Brain microvascular endothelial cell (primary cell): Measurements from ENCODE around the gene PTPRD.

Experiments
- DNase-seq: peaks from one replicate; pipeline ENCODE4 v3.0.0-alpha.2; 2020
- H3K27ac ChIP-seq: fragments of 250-450 bp; sonication (Bioruptor Pico); 2 replicates; pipeline ENCODE4 v1.5.1; 2020; ENCODE audit warnings: mild to moderate bottlenecking, moderate library complexity
- H3K27me3 ChIP-seq: fragments of 250-450 bp; sonication (Bioruptor Pico); replicated peaks from 2 replicates; pipeline ENCODE4 v1.5.1; 2020; ENCODE audit warnings: mild to moderate bottlenecking
- H3K36me3 ChIP-seq: fragments of 250-450 bp; sonication (Bioruptor Pico); replicated peaks from 2 replicates; pipeline ENCODE4 v1.5.1; 2020; ENCODE audit warnings: mild to moderate bottlenecking
- H3K4me3 ChIP-seq: 2 replicates; pipeline ENCODE4 v1.5.1; 2011; ENCODE audit warnings: low read depth, mild to moderate bottlenecking, control low read depth, low read length, moderate library complexity
- CTCF ChIP-seq: IDR thresholded peaks from 2 replicates; pipeline ENCODE4 v1.5.1; 2011; ENCODE audit warnings: low read depth, mild to moderate bottlenecking, moderate library complexity, low read length, control low read depth, inconsistent platforms; ENCODE audit errors: missing control alignments
- in situ Hi-C: cut with HindIII; loops from 2 replicates; pipeline ENCODE4 v1.10.0; 2017; ENCODE audit warnings: low sequenced_read_pairs, low pct_ligation_motif_present

Gene PTPRD

GRCh38 chr9:8633784-8634183 lies 1979.0 kb downstream of the PTPRD start:
- Histone ChIP-seq H3K27me3 (no peaks in the 10 kb centered on the region), H3K36me3 (no peaks in the 10 kb centered on the region), H3K4me3 (no peak overlapping the region), H3K27ac (no peak overlapping the region)
- no peak for TF ChIP-seq CTCF
- in situ Hi-C loops: no loop called here
- DNase-seq: no peak

- no peak overlapping the region for H3K27ac ChIP-seq
- in situ Hi-C loops: no loop called here
- no peak for DNase-seq
- no peaks in the 10 kb centered on the region for H3K36me3 ChIP-seq
- no peaks in the 10 kb centered on the region for H3K27me3 ChIP-seq
- no peak overlapping the region for H3K4me3 ChIP-seq
- no peak for TF ChIP-seq CTCF
Observed at GRCh38 chr9:8632493-8632892, 1980.3 kb downstream of the PTPRD start.

GRCh38 chr9:8628791-8629190 lies 1984.0 kb downstream of the PTPRD start:
- Histone ChIP-seq H3K36me3 (no peaks in the 10 kb centered on the region), H3K4me3 (no peak overlapping the region), H3K27ac (no peak overlapping the region), H3K27me3 (no peaks in the 10 kb centered on the region)
- DNase-seq: no peak
- in situ Hi-C loops: no loop called here
- no peak for TF ChIP-seq CTCF

- TF ChIP-seq CTCF: no peak
- in situ Hi-C loops: no loop called here
- Histone ChIP-seq H3K27me3 (no peaks in the 10 kb centered on the region), H3K36me3 (no peaks in the 10 kb centered on the region), H3K4me3 (no peak overlapping the region), H3K27ac (no peak overlapping the region)
- DNase-seq: no peak
Observed at GRCh38 chr9:8627976-8628679, 1984.7 kb downstream of the PTPRD start.

- no peak overlapping the region for H3K4me3 ChIP-seq
- DNase-seq: no peak
- no peaks in the 10 kb centered on the region for H3K36me3 ChIP-seq
- no peak overlapping the region for H3K27ac ChIP-seq
- no peaks in the 10 kb centered on the region for H3K27me3 ChIP-seq
- in situ Hi-C loops: no loop called here
- TF ChIP-seq CTCF: no peak
Observed at GRCh38 chr9:8622871-8623270, 1989.9 kb downstream of the PTPRD start.

- Histone ChIP-seq H3K4me3 (no peak overlapping the region), H3K27ac (no peak overlapping the region), H3K27me3 (no peaks in the 10 kb centered on the region), H3K36me3 (no peaks in the 10 kb centered on the region)
- DNase-seq: no peak
- in situ Hi-C loops: no loop called here
- TF ChIP-seq CTCF: no peak
Observed at GRCh38 chr9:8622222-8622802, 1990.5 kb downstream of the PTPRD start.
